HK-2 (cell line): Measurements from ENCODE around the gene PRMT1.
A peak's percentile ranks its signal among the peaks of the same experiment; 100 is the strongest.

Experiments
- DNase-seq: peaks from one replicate; pipeline ENCODE4 v3.0.0-alpha.2; 2018; ENCODE audit not compliant: unreplicated experiment

Gene PRMT1

GRCh38 chr19:49667473-49667872 lies 9.6 kb upstream of the PRMT1 start:
- DNase-seq, result no peak

GRCh38 chr19:49669516-49669915 lies 7.6 kb upstream of the PRMT1 start:
- no peak for DNase-seq

- DNase-seq, result no peak
These were observed 4.7 kb upstream of the PRMT1 start for GRCh38 chr19:49672131-49672919.

GRCh38 chr19:49676136-49676783 lies 811 bp upstream of the PRMT1 start:
- no peak for DNase-seq

- peak; percentile 100 for DNase-seq
These were observed 264 bp upstream of the PRMT1 start for GRCh38 chr19:49676784-49677230.

- peak; percentile 75 for DNase-seq
These were observed 1.0 kb downstream of the PRMT1 start for GRCh38 chr19:49677901-49678674.

GRCh38 chr19:49678985-49679770 lies 2.1 kb downstream of the PRMT1 start:
- DNase-seq, result no peak

GRCh38 chr19:49679771-49680413 lies 2.8 kb downstream of the PRMT1 start:
- DNase-seq, result no peak

- DNase-seq, result peak; percentile 89
These were observed 3.6 kb downstream of the PRMT1 start for GRCh38 chr19:49680421-49681351.

- no peak for DNase-seq
These were observed 4.8 kb downstream of the PRMT1 start for GRCh38 chr19:49681830-49682229.

- no peak for DNase-seq
These were observed 5.2 kb downstream of the PRMT1 start for GRCh38 chr19:49682274-49682673.

- no peak for DNase-seq
These were observed 6.8 kb downstream of the PRMT1 start for GRCh38 chr19:49683814-49684250.

- no peak for DNase-seq
These were observed 7.3 kb downstream of the PRMT1 start for GRCh38 chr19:49684251-49684982.

GRCh38 chr19:49684983-49685553 lies 8.0 kb downstream of the PRMT1 start:
- DNase-seq, result no peak

GRCh38 chr19:49685845-49686332 lies 8.8 kb downstream of the PRMT1 start:
- DNase-seq, result no peak

- DNase-seq, result no peak
These were observed 9.5 kb downstream of the PRMT1 start for GRCh38 chr19:49686503-49687088.

- DNase-seq, result no peak
These were observed 10.1 kb downstream of the PRMT1 start for GRCh38 chr19:49687150-49687549.

- DNase-seq, result no peak
These were observed 10.7 kb downstream of the PRMT1 start for GRCh38 chr19:49687566-49688316.
